ENCODE data around the gene HMBS. TPM values are rescaled to one million over a fixed set of nuclear protein-coding genes. Genes with fewer than 3 reads are reported as not detected.

HMBS gene
- total RNA-seq, 4 donors from 2014 or later: 1.2 to 27.1 (median 9.8) TPM

GRCh38 chr11:119087123-119087522 lies 2.4 kb downstream of the HMBS start:
- no peak for TF ChIP-seq EP300 (IDR thresholded peaks at IDR 0.05)
- no peak for TF ChIP-seq POLR2A (IDR thresholded peaks at IDR 0.05)
- TF ChIP-seq CTCF (IDR thresholded peaks at IDR 0.05): no peak
- no peak for TF ChIP-seq POLR2AphosphoS5 (IDR thresholded peaks at IDR 0.05)
- WGBS, 2 donors (ENCODE audit: low coverage in 1 of 2): 81 to 94% methylated on average over 3 to 4 of the region's 6 CpGs

GRCh38 chr11:119087747-119088241 lies 3.1 kb downstream of the HMBS start:
- Histone ChIP-seq H3K36me3 (peaks cover 0 to 14% of the 10 kb centered on the region in 2 donors), H3K27ac (no peak overlapping the region), H3K4me3 (no peak overlapping the region), H3K4me1 (peaks cover 0 to 29% (median 16%) of the 10 kb centered on the region in 3 donors), H3K27me3 (no peaks in the 10 kb centered on the region), H3K9me3 (no peaks in the 10 kb centered on the region)
- TF ChIP-seq POLR2AphosphoS5 (IDR thresholded peaks at IDR 0.05): no peak
- no peak for TF ChIP-seq CTCF (IDR thresholded peaks at IDR 0.05)
- TF ChIP-seq POLR2A (IDR thresholded peaks at IDR 0.05): no peak
- no peak for TF ChIP-seq EP300 (IDR thresholded peaks at IDR 0.05)
- no peak for ATAC-seq
- 62% methylated on average over 2 of the region's 2 CpGs; no CpG with 5 or more reads in 1 of the 2 donors for WGBS, 2 donors (ENCODE audit: low coverage in 1 of 2)

More at GRCh38 chr11:119087123-119087522, 2.4 kb downstream of the HMBS start:
- no peak overlapping the region for H3K4me3 ChIP-seq
- no peak for ATAC-seq
- H3K36me3 ChIP-seq: peaks cover 0 to 14% of the 10 kb centered on the region in 2 donors
- H3K27me3 ChIP-seq: no peaks in the 10 kb centered on the region
- no peak overlapping the region for H3K27ac ChIP-seq
- no peaks in the 10 kb centered on the region for H3K9me3 ChIP-seq
- H3K4me1 ChIP-seq: peaks cover 0 to 22% (median 9%) of the 10 kb centered on the region in 3 donors

GRCh38 chr11:119088406-119088805 lies 3.7 kb downstream of the HMBS start:
- TF ChIP-seq POLR2A (IDR thresholded peaks at IDR 0.05) (no peak), EP300 (IDR thresholded peaks at IDR 0.05) (no peak), CTCF (IDR thresholded peaks at IDR 0.05) (no peak), POLR2AphosphoS5 (IDR thresholded peaks at IDR 0.05) (no peak)
- H3K36me3 ChIP-seq: peaks cover 0 to 10% of the 10 kb centered on the region in 2 donors
- ATAC-seq: no peak

GRCh38 chr11:119089319-119089718 lies 4.6 kb downstream of the HMBS start:
- Histone ChIP-seq H3K4me1 (peaks cover 0 to 40% (median 26%) of the 10 kb centered on the region in 3 donors), H3K27ac (no peak overlapping the region), H3K9me3 (no peaks in the 10 kb centered on the region), H3K36me3 (peaks cover 0 to 10% of the 10 kb centered on the region in 2 donors), H3K4me3 (no peak overlapping the region), H3K27me3 (no peaks in the 10 kb centered on the region)
- WGBS, 2 donors (ENCODE audit: low coverage in 1 of 2): 20% methylated on average over 1 of the region's 1 CpG; no CpG with 5 or more reads in 1 of the 2 donors
- ATAC-seq: no peak
- TF ChIP-seq EP300 (IDR thresholded peaks at IDR 0.05) (no peak), POLR2A (IDR thresholded peaks at IDR 0.05) (no peak)

More at GRCh38 chr11:119088406-119088805, 3.7 kb downstream of the HMBS start:
- WGBS, 2 donors (ENCODE audit: low coverage in 1 of 2): 79 to 91% methylated on average over 8 to 9 of the region's 9 CpGs
- H3K27ac ChIP-seq: no peak overlapping the region
- H3K4me3 ChIP-seq: no peak overlapping the region
- H3K27me3 ChIP-seq: no peaks in the 10 kb centered on the region
- H3K4me1 ChIP-seq: peaks cover 0 to 35% (median 22%) of the 10 kb centered on the region in 3 donors
- H3K9me3 ChIP-seq: no peaks in the 10 kb centered on the region

- TF ChIP-seq EP300 (IDR thresholded peaks at IDR 0.05) (no peak), POLR2AphosphoS5 (IDR thresholded peaks at IDR 0.05) (no peak), CTCF (IDR thresholded peaks at IDR 0.05) (no peak), POLR2A (IDR thresholded peaks at IDR 0.05) (no peak)
- ATAC-seq: no peak
- no peak overlapping the region for H3K4me3 ChIP-seq
These were observed 6.5 kb downstream of the HMBS start for GRCh38 chr11:119091178-119091577.

More at GRCh38 chr11:119091178-119091577, 6.5 kb downstream of the HMBS start:
- 47 to 55% methylated on average over 5 to 9 of the region's 9 CpGs for WGBS, 2 donors (ENCODE audit: low coverage in 1 of 2)
- no peaks in the 10 kb centered on the region for H3K9me3 ChIP-seq
- peak overlapping the region in 2 of 4 donors; percentile 39 to 93 for H3K27ac ChIP-seq
- peaks cover 0 to 34% (median 21%) of the 10 kb centered on the region in 3 donors for H3K4me1 ChIP-seq
- H3K36me3 ChIP-seq: peaks cover 0 to 10% of the 10 kb centered on the region in 2 donors
- H3K27me3 ChIP-seq: no peaks in the 10 kb centered on the region
